ENCODE results near the gene WNT9B.
A peak's percentile ranks its signal among the peaks of the same experiment; 100 is the strongest.
"Not testable (repeated sequence)": the region's sequence is repeated elsewhere in the genome, so short reads cannot be mapped to it uniquely, and the experiment has no call there.

The WNT9B gene

DNA sequence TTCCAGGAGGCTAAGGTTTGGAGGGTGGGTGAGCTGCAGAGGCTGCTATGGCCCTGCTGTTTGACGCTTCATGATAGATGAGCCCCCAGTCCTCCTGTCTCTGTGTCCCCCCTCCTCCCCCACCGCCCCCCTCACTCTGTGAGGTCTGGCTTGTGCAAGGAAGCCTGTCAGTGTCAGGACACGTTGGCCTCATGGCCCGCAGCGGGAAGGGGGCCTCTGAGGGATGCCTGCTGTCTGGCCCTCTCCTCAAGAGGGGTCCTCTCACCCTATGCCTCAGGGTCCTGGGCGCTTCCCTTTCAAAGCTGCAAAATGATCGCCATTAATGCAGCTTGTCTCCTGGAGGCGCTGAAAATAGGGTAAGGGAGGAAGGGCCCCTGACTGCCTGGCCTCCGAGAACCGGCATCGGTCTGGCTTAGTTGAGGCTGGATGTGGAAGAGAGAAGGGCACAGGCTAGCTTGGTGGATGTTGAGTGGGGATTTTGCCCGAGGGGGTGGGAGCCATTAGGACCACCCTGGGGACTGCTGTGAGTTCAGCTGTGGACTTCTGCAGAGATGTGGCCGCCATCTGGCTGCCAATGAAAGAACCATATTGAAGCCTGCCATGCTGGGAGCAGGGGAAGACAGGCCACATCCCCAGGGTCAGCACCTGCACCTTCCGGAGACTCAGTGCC lies 56.8 kb downstream of the WNT9B start:
- DNase-seq (ENCODE audit: low read depth in 1 of 2, low spot score in 1 of 2), result no peak

DNA sequence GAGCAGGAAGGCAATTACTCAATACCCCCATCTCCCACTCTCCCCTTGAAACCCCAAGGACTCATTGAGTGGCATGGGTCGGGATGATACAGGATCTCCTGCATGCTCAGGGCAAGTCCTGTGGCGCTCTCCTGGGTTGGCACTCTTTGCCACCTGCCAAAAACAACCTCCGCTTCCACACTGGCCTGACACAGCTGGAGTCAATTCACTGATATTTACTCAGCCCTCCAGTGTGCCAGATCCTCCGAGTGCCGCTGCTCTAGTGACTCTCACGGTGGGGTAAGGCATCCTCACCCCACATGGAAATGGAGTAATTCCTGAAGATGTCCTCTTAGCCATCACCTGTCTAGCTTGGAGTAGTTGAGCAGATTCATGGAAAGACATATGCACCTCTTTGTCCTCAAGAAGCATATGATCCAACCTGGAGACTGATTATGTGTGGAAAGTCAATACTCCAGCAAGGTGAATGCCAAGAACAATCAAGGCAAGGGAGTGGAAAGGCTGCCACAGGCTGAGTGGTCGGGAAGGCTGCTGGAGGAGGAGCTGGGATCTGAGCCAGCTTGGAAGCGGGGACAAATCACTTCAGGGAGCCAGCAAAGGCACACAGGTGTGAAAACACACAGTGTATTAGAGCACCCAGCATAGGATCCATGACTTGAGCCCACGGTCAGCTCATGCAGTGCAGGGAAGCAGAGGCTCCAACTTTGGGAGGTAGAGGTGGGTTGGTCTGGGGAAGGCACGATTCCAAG lies 59.0 kb downstream of the WNT9B start:
- no peak for DNase-seq (ENCODE audit: low read depth in 1 of 2, low spot score in 1 of 2)

DNA sequence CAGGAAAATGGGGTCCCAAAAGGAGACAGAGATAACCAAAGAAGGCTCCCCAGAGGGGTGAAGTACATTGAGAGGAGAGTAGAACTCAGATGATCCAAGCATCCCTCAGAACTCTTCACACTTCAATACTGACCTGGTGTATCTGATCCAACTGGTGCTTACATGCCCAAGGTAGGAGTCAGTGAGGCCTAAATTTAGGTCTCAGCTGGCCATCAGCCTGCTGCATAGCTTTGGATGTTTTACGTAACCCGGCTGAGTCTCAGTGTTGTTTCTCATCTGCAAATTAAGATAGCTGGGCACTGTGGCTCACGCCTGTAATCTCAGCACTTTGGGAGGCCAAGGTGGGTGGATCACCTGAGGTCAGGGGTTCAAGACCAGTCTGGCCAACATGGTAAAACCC lies 59.9 kb downstream of the WNT9B start:
- DNase-seq (ENCODE audit: low read depth in 1 of 2, low spot score in 1 of 2), result no peak

DNA sequence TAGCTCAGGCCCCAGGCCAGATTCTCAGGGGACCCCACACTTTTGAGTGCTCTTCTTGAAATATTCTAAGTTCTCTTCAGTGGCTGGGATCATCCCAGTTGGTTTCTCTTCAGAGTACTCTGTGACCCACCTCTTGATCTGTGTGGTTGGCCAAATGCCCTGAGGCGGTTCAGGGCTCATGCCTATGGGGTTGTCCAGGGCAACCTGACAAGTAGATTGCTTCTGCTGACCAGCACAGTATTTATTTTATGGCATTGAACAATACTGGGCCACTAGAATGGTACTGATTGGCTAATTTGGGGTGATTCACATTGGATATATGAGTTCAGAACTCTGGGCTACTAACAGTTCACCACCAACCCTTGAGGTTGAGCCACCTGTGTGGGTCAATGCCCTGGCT lies 64.2 kb downstream of the WNT9B start:
- DNase-seq (ENCODE audit: low read depth in 1 of 2, low spot score in 1 of 2), result no peak

DNA sequence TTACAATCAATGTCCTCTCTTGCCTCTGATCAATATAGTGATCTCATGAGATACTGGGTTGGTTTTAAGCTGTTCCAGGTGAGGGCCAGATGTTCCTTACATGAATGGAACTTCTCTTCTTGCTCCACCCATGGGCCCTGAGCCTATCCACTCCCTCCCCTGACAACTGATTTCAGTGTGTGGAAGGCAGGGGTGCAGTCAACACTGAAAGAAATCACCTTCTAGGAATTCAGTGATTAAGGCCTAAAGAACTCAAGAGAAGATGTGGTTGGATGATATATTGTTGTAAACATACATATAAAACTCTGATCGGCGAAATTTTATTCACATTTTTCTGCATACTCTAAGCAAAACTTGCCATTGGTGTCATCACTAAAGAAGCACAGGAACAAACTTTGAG lies 64.8 kb downstream of the WNT9B start:
- no peak for DNase-seq (ENCODE audit: low read depth in 1 of 2, low spot score in 1 of 2)

DNA sequence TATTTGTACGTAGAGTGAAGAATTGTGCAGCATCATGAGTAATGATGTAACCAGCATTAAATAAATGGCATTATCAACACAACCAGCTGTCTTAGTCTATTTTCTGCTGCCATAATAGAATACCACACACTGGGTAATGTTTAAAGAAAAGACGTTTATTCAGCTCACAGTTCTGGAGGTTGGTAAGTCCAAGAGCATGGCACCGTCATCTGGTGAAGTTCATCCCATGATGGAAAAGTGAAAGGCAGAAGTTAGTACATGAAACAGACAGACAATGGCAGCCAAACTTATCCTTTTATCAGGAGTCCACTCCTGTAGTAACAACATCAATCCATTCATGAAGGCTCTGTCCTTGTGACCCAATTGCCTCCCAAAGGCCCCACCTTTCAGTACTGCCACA lies 65.2 kb downstream of the WNT9B start:
- no peak for DNase-seq (ENCODE audit: low read depth in 1 of 2, low spot score in 1 of 2)

DNA sequence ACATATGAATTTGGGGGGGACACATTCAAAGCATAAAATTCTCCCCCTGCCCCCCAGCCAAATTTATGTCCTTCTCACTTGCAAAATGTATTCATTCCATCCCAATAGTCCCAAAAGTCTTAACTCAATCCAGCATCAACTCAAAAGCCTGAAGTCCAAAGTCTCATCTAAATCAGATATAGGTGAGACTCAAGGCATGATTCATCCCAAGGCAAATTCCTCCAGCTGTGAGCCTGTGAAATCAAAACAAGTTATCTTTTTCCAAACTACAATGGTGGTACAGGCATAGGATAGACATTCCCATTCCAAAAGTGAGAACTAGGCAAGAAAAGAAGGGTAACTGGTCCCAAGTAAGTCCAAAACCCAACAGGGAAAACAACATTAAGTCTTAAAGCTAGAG lies 65.7 kb downstream of the WNT9B start:
- DNase-seq (ENCODE audit: low read depth in 1 of 2, low spot score in 1 of 2), result no peak

DNA sequence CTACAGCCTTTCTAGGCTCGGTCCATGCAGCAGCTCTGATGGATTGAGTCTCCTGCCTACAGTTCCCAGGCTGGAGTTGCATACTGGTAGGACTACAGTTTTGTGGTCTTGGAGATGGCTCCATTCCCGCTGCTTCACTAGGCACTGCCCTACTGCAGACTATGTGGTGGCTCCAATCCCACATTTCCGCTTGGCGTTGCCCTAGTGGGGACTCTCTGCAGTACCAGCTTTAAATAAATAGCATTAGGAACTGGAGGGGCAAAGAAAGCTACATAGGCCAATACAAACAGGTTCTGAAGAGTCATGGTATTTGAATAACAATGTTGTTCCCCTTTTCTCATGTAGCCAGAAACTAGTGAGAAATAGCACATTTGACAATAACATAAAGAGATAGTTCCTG lies 66.1 kb downstream of the WNT9B start:
- DNase-seq (ENCODE audit: low read depth in 1 of 2, low spot score in 1 of 2), result no peak

DNA sequence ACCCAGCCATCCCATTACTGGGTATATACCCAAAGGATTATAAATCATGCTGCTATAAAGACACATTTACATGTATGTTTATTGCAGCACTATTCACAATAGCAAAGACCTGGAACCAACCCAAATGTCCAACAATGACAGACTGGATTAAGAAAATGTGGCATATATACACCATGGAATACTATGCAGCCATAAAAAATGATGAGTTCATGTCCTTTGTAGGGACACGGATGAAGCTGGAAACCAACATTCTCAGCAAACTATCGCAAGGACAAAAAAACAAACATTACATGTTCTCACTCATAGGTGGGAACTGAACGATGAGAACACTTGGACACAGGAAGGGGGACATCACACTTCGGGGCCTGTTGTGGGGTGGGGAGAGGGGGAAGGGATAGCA lies 70.6 kb downstream of the WNT9B start:
- not testable (repeated sequence) for DNase-seq (ENCODE audit: low read depth in 1 of 2, low spot score in 1 of 2)

DNA sequence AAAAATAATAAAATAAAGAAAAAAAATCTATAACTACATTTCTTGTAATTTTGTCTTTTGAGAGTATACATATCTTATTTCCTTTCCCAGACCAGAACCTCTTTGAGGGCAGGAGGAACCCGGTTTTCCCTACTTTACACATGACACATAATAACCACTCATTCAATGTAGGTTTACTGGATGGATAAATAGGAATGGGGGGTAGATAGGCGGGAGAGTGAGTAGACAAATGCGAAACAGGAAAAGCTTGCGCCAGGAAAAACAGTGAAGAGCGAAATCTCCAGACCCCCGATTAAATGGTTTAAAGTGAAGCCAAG lies 71.1 kb downstream of the WNT9B start:
- no peak for DNase-seq (ENCODE audit: low read depth in 1 of 2, low spot score in 1 of 2)

DNA sequence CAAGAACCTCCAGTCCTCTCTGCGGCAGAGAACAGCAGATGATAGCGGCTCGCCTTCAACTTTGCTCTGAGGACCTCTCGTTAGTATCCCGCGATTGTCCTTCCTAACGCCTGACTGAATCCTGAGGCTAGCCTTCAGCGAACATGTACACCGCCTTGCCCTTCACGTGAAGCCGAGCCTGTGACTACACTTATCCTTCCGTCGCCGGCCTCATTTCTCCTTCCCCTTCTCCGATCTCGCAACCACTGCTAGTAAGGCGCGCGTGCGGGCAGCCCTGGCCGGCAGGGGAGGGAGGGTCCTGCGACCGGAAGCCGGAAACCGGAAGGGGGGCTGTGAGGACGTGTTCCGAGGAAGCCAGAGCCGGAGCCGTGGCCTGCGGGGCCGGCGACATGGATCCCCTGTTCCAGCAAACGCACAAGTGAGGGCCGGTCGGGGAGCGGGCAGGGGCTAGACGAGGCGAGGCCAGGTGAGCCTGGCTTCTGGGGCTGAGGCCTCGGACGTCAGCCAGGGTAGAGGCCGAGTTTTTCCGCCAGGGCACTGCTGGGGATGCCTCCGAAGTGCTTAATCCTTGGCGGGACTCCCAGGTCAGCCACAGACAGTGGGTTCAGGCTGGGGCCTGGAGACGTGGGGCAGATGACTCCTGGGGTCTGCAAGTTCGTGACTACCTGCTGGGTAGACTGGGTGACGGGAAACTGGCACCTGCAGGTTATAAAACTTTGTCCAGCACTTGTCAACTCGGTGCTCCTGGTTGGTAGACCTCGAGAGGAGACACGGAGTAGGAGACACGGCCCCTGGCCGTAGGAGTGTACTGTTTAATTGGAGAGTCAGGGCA lies 71.6 kb downstream of the WNT9B start, which contains the start of gene GOSR2:
GOSR2 (plus strand) TSS at position 357 of the 832 bp plus-strand sequence; CDS start at position 390, 33 bp downstream.
- DNase-seq (ENCODE audit: low read depth in 1 of 2, low spot score in 1 of 2), result peak; percentile 83 to 85

DNA sequence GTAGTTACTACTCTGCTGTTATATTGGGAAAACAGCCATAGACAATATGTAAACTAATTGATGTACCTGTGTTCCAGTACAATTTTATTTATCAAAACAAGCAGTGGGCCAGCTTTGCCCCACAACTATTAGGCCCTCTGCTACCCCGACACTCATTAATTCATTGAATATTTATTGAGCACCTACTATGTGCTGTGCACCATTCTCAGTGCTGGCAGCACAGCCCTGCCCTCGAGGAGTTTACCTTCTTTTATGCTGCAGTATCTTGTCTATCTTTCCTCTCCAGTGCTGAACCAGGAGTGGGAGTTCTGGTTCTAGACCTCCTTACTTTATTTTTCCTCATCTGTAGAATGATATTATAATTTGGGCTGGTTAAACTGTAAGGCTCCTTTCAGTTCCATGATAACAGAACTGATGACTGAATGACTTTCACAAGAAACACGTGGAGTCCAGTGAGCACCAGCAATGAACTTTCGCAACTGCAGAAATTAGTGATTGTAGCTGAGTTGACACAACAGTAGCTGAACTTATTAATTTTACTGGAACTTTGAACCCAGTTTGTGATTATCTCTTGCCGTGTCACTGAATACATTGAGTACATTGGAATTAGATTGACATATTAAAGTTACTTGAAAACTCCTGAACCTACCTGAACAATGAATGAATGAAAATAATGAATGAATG lies 73.9 kb downstream of the WNT9B start:
- DNase-seq (ENCODE audit: low read depth in 1 of 2, low spot score in 1 of 2), result no peak

DNA sequence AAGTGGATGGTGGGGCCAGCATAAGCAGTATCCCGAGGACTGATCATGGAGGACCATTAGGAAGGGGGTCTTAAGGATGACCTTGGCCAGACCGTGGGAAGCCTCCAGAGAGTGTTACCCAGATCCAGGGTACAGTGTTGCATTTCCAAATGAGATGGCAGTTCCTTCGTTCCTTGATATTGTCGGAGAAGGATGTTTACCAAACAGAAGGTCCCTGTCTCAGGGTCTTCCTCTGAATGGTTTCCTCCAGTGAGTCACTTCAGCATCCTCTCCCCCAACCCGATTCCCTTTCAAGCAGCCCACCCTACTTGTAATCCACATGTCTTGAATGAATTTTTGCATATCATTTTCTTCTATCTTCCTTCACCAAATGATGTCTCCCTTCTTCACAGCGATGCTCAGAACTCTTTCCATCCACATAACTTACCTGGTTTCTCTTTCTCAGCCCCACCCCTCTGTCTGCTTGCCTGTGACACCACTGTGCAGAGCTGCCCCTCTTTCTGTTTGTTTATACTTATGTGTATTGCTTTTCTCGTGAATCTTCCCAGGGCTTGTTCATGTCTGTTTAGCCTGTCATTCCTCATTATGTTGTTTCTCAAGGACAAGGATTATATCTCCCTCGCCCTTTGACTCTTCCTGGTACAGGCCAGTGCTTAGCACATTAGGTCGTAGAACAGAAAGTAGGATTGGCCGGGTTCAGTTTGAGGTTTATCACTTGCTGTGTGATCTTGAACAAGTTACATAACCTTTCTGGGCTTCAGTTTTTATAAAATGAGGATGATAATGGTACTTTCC lies 77.3 kb downstream of the WNT9B start:
- no peak for DNase-seq (ENCODE audit: low read depth in 1 of 2, low spot score in 1 of 2)

DNA sequence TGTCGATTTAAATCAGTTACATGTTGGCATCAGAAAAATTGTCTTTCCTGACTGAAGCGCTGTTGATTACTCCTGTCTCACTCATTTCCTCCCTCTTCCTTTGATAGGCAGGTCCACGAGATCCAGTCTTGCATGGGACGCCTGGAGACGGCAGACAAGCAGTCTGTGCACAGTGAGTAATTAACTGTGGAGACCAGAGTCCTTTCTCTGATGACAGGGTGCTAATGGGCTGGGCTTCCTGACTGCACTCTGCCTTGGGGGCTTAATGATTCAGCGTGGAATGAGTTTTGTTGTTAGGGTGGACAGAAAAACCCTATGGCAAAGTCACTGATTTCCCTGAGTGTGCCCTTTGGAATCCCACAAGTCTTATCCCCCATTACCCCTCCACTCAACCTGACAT lies 78.0 kb downstream of the WNT9B start:
- DNase-seq (ENCODE audit: low read depth in 1 of 2, low spot score in 1 of 2), result no peak

DNA sequence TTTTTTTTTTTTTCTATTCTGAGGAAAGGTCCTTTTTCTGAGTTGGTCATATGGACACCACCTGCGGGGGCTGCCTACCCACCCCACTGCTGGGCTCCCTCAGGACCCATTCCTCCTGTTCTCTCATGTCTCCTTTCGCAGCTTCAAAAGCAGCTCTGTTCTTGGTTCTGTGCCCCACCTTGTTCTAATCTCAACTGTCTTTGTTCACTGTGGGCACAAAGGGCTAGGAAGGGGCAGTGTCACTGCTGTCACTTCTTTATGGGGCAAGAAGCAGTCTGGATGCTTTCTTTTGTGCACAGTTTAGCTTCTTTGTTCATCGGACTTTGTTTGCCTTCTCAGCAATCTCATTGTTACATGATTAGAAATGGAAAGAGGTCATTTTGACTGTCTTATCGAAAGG lies 78.7 kb downstream of the WNT9B start:
- DNase-seq (ENCODE audit: low read depth in 1 of 2, low spot score in 1 of 2), result no peak

DNA sequence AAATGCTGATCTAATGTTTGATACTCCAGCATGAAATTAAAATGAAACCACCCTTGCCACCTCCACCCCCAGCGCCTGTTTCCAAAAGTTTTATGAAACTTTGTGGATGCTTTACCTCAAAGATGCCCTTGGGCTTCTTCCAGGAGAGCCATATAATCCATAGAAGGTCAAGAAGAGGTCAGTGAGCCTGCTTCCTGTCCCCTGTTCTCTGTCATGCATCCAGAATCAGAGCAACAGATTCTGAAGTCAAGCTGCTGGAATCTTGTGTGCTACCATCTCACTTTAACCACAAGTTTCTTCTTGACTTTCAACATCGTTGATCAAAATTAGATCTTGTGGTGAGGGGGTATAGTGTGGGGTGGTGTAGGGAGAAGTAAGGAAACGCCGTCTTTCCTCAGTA lies 80.2 kb downstream of the WNT9B start:
- no peak for DNase-seq (ENCODE audit: low read depth in 1 of 2, low spot score in 1 of 2)

DNA sequence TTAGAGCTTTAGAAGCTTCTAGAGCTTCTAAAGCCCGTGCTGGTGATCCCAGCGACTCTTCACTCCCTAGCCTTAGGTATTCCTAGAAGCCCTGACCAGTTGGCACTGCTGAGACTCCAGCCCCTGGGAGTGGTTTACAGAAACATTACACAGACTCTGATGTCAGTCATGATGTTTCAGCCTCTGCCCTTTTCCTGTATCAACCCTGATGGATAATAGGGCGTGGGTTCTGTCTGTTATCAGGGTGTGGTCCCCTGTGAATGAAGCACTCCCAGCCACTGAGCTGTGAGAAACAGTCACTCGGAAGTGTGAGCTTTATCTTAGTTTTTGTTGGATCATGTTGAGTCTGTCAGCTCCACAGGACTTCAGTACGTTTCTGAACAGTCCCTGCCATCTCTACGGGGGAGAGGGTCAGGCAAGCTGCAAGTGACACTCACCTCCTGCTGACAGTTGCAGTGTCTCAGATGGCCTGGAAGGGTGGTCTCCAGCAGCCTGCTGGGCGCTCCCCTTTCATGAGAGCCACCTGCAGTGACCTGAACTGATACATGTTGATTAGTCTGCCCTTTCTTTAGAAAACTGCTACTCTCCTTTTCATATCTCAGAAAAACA lies 84.4 kb downstream of the WNT9B start:
- DNase-seq (ENCODE audit: low read depth in 1 of 2, low spot score in 1 of 2), result no peak

All from stimulated activated CD4-positive, alpha-beta T cell treated with anti-CD3 and anti-CD28 coated beads, Interleukin-15, amount 100 ng/mL, for 1 hour (primary cell).